SU-DHL-6 (cell line): ENCODE data around the gene CAMSAP3.

Source experiments
- H2AFZ ChIP-seq: fragments of 200-600 bp; sonication (generic); 2 replicates; pipeline ENCODE4 v1.6.1; 2014; ENCODE audit warnings: low read depth, mild to moderate bottlenecking, moderate library complexity, mixed read lengths, antibody characterized with exemption, low read length; ENCODE audit not compliant: severe bottlenecking
- H3F3A ChIP-seq: fragments of 200-600 bp; shearing (Covaris generic); 2 replicates; pipeline ENCODE4 v1.6.0; 2016; ENCODE audit warnings: antibody characterized with exemption, mild to moderate bottlenecking; ENCODE audit not compliant: insufficient read depth
- H3K27ac ChIP-seq: fragments of 200-600 bp; sonication (generic); 2 replicates; pipeline ENCODE4 v1.5.1; 2016; ENCODE audit warnings: low read depth, mild to moderate bottlenecking, low read length, moderate library complexity, mixed read lengths
- H3K27me3 ChIP-seq: fragments of 200-600 bp; sonication (generic), shearing (Covaris generic); 2 replicates; pipeline ENCODE4 v1.6.0; 2014; ENCODE audit warnings: mild to moderate bottlenecking, low read length
- H3K36me3 ChIP-seq: fragments of 200-600 bp; sonication (generic); 2 replicates; pipeline ENCODE4 v1.6.1; 2014; ENCODE audit warnings: mild to moderate bottlenecking, low read length, mixed read lengths
- H3K4me2 ChIP-seq: fragments of 300-600, 200-600 bp; shearing (Covaris generic), sonication (generic); 2 replicates; pipeline ENCODE4 v1.6.0; 2014; ENCODE audit warnings: low read length, low read depth, mild to moderate bottlenecking; ENCODE audit not compliant: poor library complexity, severe bottlenecking
- H3K4me3 ChIP-seq: fragments of 200-600 bp; sonication (generic); 2 replicates; pipeline ENCODE4 v1.5.1; 2014; ENCODE audit warnings: antibody characterized with exemption, low read length, mild to moderate bottlenecking, mixed read lengths; ENCODE audit not compliant: insufficient read depth, poor library complexity, severe bottlenecking
- H3K79me2 ChIP-seq: fragments of 200-600 bp; sonication (generic); 2 replicates; pipeline ENCODE4 v1.6.1; 2014; ENCODE audit warnings: mild to moderate bottlenecking, low read length, moderate library complexity; ENCODE audit not compliant: insufficient read depth
- H3K9ac ChIP-seq: fragments of 200-600 bp; sonication (generic); 2 replicates; pipeline ENCODE4 v1.7.0; 2014; ENCODE audit warnings: mild to moderate bottlenecking, low read length
- H3K9me2 ChIP-seq: fragments of 200-600 bp; sonication (generic); replicated peaks from 2 replicates; pipeline ENCODE4 v1.6.1; 2014; ENCODE audit warnings: low read length; ENCODE audit not compliant: insufficient read depth
- H3K9me3 ChIP-seq: fragments of 200-600 bp; sonication (generic); 2 replicates; pipeline ENCODE4 v1.6.1; 2014; ENCODE audit warnings: low read length, mixed read lengths; ENCODE audit not compliant: insufficient read depth
- H4K20me1 ChIP-seq: fragments of 200-600 bp; sonication (generic); 2 replicates; pipeline ENCODE4 v1.6.1; 2014; ENCODE audit warnings: low read depth, mild to moderate bottlenecking, antibody characterized with exemption, low read length, moderate library complexity, mixed read lengths
- CTCF ChIP-seq: fragments of 200-600 bp; sonication (generic); IDR thresholded peaks from one replicate; pipeline ENCODE4 v1.5.1; 2017; ENCODE audit warnings: antibody characterized with exemption, mild to moderate bottlenecking, low read length, moderate library complexity; ENCODE audit not compliant: insufficient read depth, poor library complexity, severe bottlenecking
- EZH2phosphoT487 ChIP-seq: fragments of 200-600 bp; sonication (generic), shearing (Covaris generic); conservative IDR thresholded peaks from 2 replicates; pipeline ENCODE4 v1.6.1; 2018; ENCODE audit warnings: mild to moderate bottlenecking, antibody characterized with exemption, low read length, moderate library complexity, mixed read lengths

CAMSAP3 gene

DNA sequence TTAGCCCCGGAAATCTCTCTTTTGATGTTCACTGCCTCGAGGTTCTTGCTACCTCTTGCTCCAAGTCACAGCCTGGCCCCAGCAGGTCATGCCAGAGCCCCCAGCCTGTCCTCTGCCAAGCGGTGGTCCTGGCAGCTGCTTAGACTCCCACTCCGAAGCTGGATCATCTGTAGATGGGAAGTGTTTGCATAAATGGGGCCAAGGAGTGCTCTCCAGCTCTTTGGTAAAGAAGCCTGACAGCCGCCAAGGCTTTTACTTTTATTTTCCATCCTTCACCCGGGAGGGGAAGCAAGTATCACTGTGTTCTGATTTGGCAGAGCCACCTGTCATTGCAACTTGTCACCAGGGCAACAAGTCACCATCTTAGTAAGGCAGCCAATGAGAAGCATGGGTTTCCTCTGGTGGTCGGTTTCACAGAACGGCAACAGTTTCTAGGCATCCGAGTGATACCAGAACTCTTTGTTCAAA lies 62.6 kb downstream of the CAMSAP3 start:
- no peaks in the 10 kb centered on the region for H3K79me2 ChIP-seq
- H3K9me2 ChIP-seq, result no peaks in the 10 kb centered on the region
- no peaks in the 10 kb centered on the region for H3K36me3 ChIP-seq
- H3K9me3 ChIP-seq, result no peaks in the 10 kb centered on the region
- TF ChIP-seq EZH2phosphoT487 (no peak), CTCF (no peak)
- peak overlapping the region; percentile 7 for H2AFZ ChIP-seq
- H3K9ac ChIP-seq, result 0 out of 2 replicates have a peak overlapping the region, but pooled peaks have one; percentile 9
- no peak overlapping the region for H3K27ac ChIP-seq
- no peaks in the 10 kb centered on the region for H4K20me1 ChIP-seq
- no peaks in the 10 kb centered on the region for H3F3A ChIP-seq
- H3K27me3 ChIP-seq, result no peaks in the 10 kb centered on the region
- H3K4me3 ChIP-seq, result no peak overlapping the region
- peak overlapping the region; percentile 10 for H3K4me2 ChIP-seq

DNA sequence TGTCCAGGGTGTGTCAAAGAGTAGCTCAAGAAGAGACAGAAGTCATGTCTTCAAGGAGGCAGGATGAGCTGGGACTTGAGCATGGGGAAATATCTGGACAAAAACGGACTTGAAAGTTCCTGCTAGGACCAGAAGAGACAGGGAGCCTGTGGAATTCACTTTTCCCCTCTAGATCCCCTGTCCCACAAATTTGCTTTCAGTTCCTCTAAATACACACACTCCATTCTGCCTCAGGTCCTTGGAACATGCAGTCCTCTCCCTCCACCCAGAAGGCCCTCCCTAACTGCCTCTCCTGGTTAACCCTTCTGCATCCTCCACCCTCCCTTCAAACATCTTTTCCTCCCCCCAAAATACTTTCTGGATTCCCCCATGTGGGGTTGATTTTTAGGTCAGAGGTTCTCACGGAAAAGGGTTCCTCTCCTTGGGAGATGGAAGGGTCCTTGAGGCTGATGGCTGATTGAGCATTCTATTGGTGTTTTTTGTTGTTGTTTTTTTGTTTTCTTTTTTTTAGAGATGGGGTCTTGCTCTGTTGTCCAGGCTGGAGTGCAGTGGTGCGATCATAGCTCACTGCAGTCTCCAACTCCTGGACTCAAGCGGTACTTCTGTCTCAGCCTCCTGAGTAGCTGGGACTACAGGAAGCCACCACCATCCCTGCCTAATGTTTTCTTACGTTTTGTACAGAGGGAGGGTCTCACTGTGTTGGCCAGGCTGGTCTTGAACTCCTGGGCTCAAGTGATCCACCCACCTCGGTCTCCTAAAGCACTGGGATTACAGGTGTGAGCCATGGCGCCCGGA lies 66.3 kb downstream of the CAMSAP3 start:
- H3K27ac ChIP-seq, result no peak overlapping the region
- no peak overlapping the region for H3K4me3 ChIP-seq
- no peaks in the 10 kb centered on the region for H3K27me3 ChIP-seq
- no peaks in the 10 kb centered on the region for H3K79me2 ChIP-seq
- H3K4me2 ChIP-seq, result no peak overlapping the region
- TF ChIP-seq CTCF (no peak), EZH2phosphoT487 (no peak)
- H3K9me3 ChIP-seq, result no peaks in the 10 kb centered on the region
- H3K9me2 ChIP-seq, result no peaks in the 10 kb centered on the region
- no peaks in the 10 kb centered on the region for H3F3A ChIP-seq
- no peak overlapping the region for H2AFZ ChIP-seq
- no peak overlapping the region for H3K9ac ChIP-seq
- no peaks in the 10 kb centered on the region for H3K36me3 ChIP-seq
- no peaks in the 10 kb centered on the region for H4K20me1 ChIP-seq

GRCh38 chr19:7662657-7663056 lies 67.0 kb downstream of the CAMSAP3 start:
- Histone ChIP-seq H3K9me2 (no peaks in the 10 kb centered on the region), H3K79me2 (no peaks in the 10 kb centered on the region), H3K4me2 (no peak overlapping the region), H4K20me1 (no peaks in the 10 kb centered on the region), H3K4me3 (no peak overlapping the region), H3K9ac (no peak overlapping the region), H3K9me3 (no peaks in the 10 kb centered on the region), H2AFZ (no peak overlapping the region), H3K27ac (no peak overlapping the region), H3K27me3 (no peaks in the 10 kb centered on the region), H3F3A (no peaks in the 10 kb centered on the region), H3K36me3 (no peaks in the 10 kb centered on the region)
- no peak for TF ChIP-seq EZH2phosphoT487
- no peak for TF ChIP-seq CTCF
